Left renal cortex interstitium (tissue), 4 donors: ENCODE measurements around the gene OPALIN. TPM values are rescaled to one million over a fixed set of nuclear protein-coding genes. Genes with fewer than 3 reads are reported as not detected.

Experiments
- DNase-seq, 4 donors: peaks; one replicate each; pipeline ENCODE4 v3.0.0-alpha.2; 2013; ENCODE audit warnings: low read depth in 4 of 4, low spot score in 2 of 4, missing footprints in 1 of 4
- polyA plus RNA-seq, 4 donors: library from polyadenylated mRNA; unstranded; fragments of 120-200 nt; gene quantifications; one replicate each; pipeline ENCODE4 v1.2.1, GENCODE V29; 2013; ENCODE audit not compliant: insufficient read length in 4 of 4

Gene OPALIN
- polyA plus RNA-seq, 4 donors = not detected

DNA sequence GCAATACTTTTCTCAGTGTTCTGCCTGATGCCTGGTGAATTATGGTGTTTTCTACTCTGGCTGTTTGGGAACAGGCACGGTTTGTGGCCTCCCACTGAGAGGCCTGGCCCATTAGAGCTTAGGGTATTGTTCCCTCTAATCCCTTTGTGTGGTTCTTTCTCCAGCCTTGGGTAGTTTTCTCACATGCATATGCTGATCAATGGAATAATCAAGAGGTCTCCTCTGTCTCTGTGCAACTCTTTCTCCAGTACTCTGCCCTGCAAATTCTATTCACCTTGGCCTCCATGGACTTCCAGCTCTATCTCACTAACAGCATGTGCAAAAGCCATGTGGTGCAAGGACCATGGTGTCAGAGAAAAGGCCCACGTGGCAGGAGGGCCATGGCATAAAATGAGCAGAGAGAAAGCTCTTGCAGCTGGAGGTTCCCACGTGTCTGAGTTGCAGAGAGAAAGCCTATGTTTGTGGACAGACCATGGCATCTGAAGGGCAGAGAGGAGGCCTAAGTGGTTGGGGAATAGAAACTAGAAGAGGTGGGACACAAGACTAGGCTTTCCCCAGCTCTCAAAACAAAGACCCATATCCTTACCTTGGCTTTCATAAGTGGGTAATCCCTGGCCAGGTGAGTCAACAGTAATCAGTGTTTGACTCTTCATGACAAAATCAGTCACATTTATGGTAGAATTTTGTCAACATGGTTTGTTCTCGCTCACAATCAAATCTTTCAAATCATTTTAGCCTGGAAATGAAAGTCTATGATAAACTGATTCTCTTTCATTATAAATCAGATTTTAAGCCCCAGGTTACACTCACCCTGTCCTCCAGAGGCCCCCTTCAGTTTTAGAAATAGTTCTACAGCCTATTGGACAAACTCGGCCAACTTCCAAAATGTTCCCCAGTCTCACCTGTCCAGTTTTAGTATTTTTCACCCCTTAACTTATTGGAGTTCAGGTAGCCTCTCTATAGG lies 17.3 kb downstream of the OPALIN start:
- DNase-seq = no peak

DNA sequence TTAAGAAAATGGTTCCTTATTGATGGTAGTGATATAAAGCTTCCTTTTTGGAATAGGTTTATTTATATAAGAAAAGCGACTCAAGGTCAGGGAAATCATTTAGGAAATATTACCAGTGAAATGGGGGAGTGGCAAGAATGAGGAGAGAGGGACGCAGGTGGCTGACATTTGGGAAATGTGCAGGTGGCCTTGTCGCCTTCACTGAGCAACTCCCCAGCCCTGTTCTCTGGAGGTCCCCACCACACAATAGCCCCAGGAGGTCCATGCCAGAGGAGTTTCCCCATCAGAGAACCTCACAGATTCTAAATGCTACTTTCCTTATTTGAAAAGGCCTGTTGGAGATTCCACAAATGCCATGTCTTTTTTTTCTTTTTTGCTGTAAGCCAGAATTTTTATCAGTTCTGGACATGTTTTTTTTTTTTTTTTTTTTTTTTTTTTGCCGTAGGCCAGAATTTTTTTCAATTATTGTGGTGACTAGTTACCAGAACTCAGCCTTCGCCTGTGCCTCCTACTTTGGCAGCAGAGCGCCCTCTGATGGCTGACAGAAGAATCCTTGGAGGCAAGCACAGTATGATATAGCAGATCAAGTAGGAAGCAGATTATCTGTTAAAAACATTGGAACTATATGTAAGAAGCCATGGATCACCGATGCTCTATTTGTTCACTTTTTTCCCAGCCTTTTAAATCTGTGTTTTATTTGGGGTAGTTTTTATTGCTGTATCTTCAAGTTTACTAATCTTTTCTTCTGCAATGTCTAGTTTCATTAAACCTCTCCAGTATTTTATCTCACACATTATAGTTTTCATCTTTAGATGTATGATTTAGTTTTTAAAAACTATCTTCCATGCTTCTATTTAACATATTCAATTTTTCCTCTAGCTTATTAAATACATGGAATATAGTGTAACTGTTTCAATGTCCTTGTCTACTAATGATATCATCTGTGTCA lies 18.6 kb downstream of the OPALIN start:
- peak; percentile 17 to 59 (median 28) for DNase-seq

DNA sequence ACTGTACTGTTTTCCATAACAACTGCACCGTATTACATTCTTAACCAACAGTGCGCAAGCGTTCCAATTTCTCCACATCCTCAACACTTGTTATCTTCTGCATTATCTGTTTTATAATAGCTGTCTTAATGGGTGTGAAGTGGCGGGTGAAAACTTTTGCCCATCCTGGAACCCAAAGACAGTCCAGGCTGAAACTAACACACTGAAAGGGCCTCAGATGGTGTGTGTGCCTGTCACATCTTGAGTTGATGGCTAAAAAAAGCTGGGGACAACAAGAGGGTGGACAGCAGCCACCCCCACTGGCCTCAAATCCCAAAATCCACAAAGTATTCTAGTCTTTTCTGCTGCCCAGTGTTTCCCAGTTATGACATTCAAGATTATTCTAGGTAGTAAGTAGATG lies 19.4 kb downstream of the OPALIN start:
- DNase-seq = no peak

DNA sequence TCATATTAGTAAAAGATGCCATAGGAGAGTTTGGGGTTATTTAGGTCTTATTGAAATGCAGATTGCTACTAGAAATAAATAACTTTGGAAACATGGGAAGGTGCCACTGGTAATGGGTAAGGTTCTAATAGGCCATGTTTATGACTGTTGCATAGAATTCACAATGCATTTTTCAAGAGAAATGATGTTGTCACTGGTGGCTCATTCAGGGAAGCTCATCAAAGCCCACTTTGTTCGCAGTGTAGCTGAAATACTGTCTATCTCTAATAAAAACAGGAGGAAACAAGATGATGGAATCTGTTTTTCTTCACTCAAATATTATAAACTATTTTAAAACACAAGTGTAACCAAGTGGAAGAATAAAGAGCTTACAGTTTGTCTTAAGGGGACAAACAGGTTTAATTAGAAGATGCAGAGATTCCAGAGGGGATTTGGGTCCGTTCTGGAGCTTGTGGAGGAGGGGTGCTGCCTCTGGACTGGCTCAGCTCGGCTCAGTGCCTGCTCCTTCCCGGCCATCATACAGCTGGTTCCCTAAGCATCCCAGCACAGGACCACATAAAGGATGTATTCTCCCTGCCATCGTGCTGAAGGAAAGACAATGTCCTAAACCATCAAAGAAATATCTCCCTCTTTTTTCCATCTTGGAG lies 20.4 kb downstream of the OPALIN start:
- DNase-seq = no peak

DNA sequence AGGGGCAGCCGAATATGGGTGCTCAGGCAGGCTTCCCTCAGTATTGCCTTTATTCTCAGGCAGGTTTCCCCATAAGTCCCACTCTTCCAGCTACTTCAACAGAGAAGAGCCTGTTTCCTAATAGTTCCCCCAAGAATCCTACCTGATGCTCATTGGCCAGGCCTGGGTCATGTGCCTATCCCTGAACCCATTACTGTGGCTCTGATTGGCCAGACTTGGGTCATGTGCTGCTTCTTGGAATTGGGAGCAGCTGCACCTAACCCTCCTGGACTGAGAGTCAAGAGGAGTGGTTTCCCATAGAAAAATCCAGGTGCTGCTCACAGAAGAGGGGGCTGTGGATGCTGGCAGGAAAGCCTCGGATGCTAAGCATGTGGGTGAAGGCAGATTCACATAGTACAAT lies 21.7 kb downstream of the OPALIN start:
- no peak for DNase-seq

DNA sequence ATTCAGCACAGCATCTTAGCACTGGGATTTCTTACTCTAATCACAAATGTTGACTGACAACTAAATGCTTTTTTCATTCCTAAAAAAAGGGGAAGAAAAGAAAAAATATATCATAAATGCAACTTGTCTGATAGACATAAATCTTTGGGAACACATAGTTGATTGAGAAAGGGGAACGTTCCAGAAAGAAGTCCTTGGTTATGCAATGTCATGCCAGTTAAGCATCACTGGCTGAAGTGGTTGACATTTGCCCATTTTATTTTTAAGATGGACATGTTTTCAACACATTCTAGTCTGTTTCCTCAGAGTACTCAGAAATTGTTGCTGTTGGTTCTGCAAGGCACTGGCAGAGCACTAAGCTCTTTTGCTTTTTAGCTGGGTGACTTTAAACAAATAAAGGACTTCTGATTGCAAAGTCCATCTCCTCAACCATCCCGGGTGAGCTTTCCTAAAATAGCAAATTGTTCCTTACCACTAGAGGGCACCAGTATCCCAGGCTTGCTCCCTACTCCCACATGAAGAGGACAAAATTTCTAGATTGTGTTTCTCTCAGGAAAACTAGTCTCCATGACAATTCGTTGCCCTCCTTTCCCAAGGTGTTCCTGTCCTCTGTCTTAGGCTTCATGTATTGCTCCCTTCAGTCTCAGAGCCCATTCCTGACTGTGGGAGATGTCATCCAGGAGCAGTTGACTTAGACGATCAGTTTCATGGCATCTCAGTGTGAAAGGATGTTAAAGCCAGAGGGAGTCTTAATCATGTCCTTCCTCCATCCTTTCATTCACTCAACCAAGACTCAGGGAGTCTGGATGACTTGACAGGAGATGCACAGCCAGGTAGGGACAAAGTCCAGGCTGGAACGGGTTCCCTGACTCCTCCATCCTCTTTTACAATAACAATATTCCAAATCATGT lies 23.9 kb downstream of the OPALIN start:
- peak in 1 of 4 donors; percentile 33 for DNase-seq

DNA sequence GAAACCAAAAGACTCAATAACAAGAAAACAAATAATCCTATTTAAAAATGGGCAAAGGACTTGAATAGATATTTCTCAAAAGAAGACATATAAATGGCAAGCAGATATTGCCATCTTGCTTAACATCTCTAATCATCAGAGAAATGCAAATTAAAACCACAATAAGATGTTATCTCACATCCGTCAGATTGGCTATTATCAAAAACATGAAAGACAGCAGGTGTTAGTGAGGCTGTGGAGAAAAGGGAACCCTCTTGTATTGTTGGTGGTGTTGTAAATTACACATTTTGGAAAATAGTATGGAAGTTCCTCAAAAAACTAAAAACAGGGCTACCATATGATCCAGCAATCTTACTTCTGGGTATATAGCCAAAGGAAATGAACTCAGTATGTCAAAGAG lies 25.7 kb downstream of the OPALIN start:
- no peak for DNase-seq

DNA sequence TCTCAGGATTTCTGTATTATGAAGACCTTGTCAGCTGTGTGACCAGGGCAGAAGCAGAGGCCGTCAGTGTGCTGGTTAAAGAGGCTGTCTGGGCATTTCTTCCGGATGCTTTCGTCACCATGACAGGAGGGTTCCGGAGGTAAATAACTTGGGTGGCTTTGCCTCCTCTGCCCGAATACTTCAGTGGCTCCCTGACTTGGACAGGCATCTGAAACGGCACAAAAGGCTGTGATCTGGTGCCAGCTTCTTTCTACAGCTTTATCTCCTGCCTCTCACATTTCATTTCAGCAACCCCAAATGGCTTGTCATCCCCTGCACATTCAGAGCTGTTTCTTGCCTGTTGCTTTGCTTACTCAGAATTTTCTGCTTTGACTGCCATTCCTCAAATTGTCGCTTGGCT lies 31.3 kb downstream of the OPALIN start:
- no peak for DNase-seq

DNA sequence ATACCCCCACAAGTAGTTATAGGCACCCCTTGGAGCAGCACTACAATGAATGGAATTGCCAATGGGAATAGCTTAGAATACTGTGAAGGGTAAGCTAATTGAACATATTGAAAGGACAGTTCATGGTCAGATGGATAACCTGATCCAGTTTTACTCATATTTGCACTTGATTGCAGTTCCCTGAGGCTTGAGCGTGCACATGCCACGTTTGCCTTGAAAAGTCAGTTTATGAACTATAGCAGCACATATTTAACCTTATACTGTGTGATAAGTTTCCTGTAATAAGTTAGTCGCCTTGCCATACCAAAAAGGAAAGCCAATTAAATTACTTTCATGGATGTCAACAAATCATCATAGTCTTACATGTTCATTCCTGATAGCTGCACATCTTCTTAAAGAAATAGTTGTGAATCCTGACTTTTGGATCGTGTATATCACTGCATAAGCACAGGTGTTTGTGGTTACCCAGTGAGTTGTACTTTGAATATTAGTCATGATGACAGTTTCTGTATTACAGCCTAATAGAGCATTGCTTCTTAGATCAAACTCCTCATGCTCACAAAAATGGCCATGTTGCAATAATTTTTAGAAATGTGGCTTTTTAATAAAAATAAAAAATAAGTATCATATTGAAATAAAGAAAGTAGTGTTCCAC lies 33.0 kb downstream of the OPALIN start:
- DNase-seq = no peak

DNA sequence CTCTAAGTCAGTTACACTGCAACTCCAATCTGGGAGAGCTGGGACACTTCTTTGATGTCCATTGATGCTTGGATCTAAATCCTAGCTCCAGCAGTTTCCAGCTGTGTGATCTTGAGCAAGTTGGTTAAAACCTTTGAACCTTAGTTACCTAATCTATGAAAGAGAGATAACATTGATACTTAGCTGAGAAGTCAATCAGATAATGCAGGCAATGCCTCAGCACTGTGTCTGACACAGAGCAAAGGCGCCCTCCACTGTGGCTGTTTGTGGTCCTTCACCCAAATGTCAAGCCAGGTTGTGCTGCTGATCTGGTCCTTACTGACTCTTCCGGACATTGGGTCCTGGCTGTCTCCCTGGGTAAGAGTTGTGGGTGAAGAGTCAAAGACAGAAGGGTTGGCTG lies 34.4 kb downstream of the OPALIN start:
- DNase-seq = no peak

DNA sequence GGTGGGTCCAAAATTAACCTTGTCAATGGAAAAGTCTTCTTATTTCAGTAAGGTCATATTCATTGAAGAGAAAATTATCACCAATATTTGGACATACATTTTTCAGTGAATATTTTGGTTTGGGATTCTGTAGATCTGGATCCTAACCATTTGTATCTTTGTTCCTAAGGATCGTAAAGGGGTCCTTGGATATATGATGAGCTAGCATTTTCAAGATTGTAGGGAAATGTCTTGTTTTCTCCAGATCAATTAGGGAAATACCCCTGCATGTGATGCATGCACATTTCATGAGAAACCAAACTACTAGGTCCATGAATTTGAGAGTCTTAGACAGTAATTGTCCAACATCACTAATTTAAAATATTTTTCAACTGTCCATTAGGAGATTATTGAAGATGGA lies 36.5 kb downstream of the OPALIN start:
- DNase-seq = no peak

DNA sequence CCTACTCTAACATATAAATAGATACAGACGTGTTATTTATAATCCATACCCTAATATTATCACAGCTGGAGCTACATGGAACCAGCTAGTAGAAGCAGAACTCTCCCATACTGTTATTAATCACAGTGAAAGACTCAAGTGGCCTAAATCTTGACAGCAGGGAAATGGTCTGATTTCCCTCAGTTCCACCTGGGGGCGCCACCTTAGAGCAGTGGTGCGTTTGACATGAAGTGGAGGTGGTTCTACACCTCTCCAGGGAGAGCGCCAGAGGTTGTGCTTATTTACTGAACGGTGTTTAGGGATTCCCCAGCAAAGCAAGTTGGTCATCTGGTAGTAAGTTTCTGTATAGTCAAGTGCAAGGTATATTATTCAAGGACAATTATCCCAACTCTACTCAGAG lies 37.0 kb downstream of the OPALIN start:
- DNase-seq = no peak

DNA sequence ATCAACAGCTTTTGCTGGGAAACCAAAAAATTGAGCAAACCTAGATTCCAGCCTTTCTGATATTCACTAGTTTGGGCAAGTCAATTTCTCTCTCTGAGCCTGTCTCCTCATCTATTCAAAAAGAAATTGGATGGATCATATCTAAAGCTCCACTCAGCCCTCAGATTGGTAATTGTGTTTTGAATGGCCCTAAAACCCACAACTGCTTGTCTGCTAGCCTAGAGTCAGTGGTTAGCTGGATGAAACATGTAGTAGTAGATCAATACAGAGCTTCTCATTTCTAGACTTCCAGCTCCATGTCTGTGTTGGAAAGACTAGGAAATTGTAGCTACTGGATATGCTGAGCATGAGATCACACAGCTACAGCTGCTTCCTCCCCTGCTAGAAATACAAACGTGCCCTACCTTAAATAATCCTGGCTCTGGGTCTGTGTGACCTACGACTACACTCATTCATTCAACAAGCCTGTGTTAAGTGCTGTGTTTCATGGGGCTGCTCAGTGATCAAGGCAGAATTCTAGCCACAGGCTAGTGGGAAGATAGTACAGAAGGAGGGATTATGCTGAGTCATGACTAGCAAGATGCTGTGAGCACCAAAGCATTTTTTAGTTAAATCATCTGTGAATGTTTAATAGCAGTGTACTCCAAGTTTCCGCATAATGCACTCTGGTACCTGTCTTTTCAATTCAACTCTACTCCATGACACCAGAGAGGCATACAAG lies 38.9 kb downstream of the OPALIN start:
- DNase-seq = no peak

DNA sequence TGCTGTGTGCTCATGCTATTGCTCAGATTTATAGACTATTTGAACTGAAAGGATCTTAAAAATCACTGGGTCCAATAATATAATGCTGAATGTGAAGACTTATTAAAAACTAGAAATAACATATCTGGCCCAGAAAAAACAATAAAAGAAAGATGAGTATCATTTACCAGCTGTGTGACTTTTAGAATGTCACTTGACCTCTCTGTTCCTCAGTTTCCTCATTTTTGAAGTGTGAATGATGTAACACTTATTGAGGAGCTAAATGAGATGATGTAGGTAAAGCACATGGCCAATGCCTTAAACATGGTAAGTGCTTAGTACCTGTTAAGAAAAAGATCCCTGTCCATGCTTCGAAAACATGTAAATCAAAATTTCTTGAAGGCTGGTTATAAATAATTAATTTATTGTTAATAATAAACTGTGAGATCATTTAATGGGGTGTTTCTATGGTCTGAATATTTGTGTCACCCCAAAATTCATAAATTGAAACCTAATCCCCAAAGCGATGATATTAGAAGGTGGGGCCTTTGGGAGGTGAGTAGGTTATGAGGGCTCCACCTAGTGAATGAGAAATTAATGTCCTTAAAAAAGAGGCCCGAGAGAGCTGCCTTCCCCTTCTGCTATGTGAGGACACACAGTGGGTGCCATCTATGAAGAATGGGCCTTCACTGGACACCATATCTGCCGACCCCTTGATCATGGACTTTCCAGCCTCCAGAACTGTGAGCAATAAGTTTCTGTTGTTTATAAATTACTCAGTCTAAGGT lies 41.6 kb downstream of the OPALIN start:
- no peak for DNase-seq

DNA sequence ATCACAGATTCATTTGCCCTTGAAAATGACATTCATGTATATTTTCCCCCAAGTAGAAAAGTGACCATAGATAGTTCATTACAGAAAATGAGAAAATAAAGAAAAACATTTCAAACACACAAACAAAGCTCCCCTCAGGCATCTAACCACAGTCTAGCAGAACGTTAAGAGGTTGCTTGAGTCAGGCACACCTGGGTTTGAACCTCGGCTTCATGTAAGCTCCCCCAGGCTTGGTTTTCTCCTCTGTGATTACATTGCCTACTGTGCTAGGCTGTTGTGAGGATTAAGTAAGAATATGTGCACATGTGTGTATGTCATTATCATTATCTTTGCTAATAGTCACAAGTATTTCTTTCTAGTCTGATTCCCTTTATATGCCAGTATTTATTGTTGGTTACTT lies 45.5 kb downstream of the OPALIN start:
- no peak for DNase-seq

DNA sequence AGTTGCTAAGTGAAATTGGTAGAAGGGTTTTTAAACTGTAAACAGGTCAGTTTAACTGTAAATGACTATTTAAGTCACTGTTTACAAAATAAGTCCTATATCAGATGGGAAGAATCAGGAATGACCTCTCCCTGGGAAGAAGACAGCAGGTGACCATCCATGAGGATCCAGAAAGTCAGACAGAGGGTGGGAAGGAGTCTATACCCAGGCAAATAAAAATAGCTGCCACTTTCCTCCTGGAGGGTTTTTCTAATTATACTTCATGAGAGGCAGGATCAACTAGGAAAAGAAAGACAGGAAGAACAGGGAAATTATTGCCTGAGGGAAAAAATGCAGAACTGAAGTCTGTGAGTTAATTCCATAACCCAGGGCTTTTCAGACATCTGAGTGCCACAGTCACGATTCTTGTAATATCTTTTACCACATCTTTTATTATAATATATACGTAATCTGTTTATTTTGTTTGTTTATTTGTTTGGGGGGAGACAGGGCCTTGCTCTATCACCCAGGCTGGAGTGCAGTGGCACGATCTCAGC lies 47.6 kb downstream of the OPALIN start:
- DNase-seq = no peak

DNA sequence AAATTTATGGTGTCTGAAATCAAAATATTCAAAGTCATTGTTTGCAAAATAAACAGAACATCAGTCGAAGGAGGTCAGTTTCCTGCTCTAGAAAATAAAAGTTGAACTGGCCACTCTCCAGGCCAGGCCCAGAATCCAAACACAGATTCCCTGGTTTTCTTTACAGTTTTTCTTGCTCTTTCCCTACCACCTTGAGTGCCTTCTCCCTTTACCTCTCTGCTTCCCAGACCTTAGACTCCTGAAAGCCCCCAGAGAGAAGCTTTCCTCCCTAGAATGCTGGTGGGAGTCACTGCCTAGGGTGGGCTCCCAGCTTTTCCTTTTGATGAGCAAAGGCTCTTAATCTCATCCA lies 48.5 kb downstream of the OPALIN start:
- no peak for DNase-seq
